ENCODE measurements around the gene TMEM255B. TPM values are rescaled to one million over a fixed set of nuclear protein-coding genes. Genes with fewer than 3 reads are reported as not detected.
A peak's percentile ranks its signal among the peaks of the same experiment; 100 is the strongest.
"Not testable (repeated sequence)": the region's sequence is repeated elsewhere in the genome, so short reads cannot be mapped to it uniquely, and the experiment has no call there.

Gene TMEM255B
- total RNA-seq, 2 experiments from 2014 or later, result 1.0 to 1.2 TPM

- ChIA-PET CTCF (no interaction called here), POLR2A (no interaction called here)
- Histone ChIP-seq H3K4me1 (ENCODE audit: insufficient read depth, low read length) (no peaks in the 10 kb centered on the region), H3K27ac (ENCODE audit: low read depth in 1 of 2, low read length in 2 of 2) (no peak overlapping the region), H3K9me3 (ENCODE audit: control insufficient read depth in 1 of 2, insufficient read depth in 1 of 2, low read length in 2 of 2) (no peaks in the 10 kb centered on the region), H3K4me3 (ENCODE audit: low read length) (no peak overlapping the region), H3K36me3 (ENCODE audit: insufficient read depth, low read length) (no peaks in the 10 kb centered on the region), H3K27me3 (ENCODE audit: control insufficient read depth in 1 of 2, insufficient read depth in 2 of 2, low read length in 2 of 2) (peaks cover 0 to 1% of the 10 kb centered on the region in 2 experiments)
- H3K4me3 Mint-ChIP-seq, result no peak overlapping the region
- TF ChIP-seq, protein P1, sequence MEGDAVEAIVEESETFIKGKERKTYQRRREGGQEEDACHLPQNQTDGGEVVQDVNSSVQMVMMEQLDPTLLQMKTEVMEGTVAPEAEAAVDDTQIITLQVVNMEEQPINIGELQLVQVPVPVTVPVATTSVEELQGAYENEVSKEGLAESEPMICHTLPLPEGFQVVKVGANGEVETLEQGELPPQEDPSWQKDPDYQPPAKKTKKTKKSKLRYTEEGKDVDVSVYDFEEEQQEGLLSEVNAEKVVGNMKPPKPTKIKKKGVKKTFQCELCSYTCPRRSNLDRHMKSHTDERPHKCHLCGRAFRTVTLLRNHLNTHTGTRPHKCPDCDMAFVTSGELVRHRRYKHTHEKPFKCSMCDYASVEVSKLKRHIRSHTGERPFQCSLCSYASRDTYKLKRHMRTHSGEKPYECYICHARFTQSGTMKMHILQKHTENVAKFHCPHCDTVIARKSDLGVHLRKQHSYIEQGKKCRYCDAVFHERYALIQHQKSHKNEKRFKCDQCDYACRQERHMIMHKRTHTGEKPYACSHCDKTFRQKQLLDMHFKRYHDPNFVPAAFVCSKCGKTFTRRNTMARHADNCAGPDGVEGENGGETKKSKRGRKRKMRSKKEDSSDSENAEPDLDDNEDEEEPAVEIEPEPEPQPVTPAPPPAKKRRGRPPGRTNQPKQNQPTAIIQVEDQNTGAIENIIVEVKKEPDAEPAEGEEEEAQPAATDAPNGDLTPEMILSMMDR (IDR thresholded peaks at IDR 0.05), result no peak
- no peak for ATAC-seq (ENCODE audit: poor library complexity)
- no peaks in the 10 kb centered on the region for H3K36me3 Mint-ChIP-seq (ENCODE audit: low read depth)
- H3K27ac Mint-ChIP-seq, result no peak overlapping the region
- no peaks in the 10 kb centered on the region for H3K4me1 Mint-ChIP-seq (ENCODE audit: low read depth)
- intact Hi-C loops (cut with DNase I, micrococcal nuclease), result no loop called here
- H3K9me3 Mint-ChIP-seq, result no peaks in the 10 kb centered on the region
- no peak for DNase-seq
- peaks cover 12% of the 10 kb centered on the region for H3K27me3 Mint-ChIP-seq
Observed at GRCh38 chr13:113789167-113789566, 30.1 kb downstream of the TMEM255B start.

DNA sequence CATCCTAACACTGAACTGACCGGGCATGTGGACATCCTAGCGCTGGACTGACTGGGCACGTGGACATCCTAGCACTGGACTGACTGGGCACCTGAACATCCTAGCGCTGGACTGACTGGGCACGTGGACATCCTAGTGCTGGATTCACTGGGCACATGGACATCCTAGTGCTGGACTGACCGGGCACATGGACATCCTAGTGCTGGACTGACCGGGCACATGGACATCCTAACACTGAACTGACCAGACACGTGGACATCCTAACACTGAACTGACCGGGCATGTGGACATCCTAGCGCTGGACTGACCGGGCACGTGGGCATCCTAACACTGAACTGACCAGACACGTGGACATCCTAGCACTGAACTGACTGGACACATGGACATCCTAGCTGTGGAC lies 30.9 kb downstream of the TMEM255B start:
- intact Hi-C loops (cut with DNase I, micrococcal nuclease); H3K9me3 ChIP-seq (ENCODE audit: control insufficient read depth in 1 of 2, insufficient read depth in 1 of 2, low read length in 2 of 2); H3K27me3 ChIP-seq (ENCODE audit: control insufficient read depth in 1 of 2, insufficient read depth in 2 of 2, low read length in 2 of 2); POLR2A ChIA-PET; H3K4me3 Mint-ChIP-seq; H3K36me3 ChIP-seq (ENCODE audit: insufficient read depth, low read length); H3K27ac ChIP-seq (ENCODE audit: low read depth in 1 of 2, low read length in 2 of 2); DNase-seq; ATAC-seq (ENCODE audit: poor library complexity); H3K36me3 Mint-ChIP-seq (ENCODE audit: low read depth); H3K4me3 ChIP-seq (ENCODE audit: low read length); H3K4me1 ChIP-seq (ENCODE audit: insufficient read depth, low read length); H3K4me1 Mint-ChIP-seq (ENCODE audit: low read depth); H3K27ac Mint-ChIP-seq; CTCF ChIA-PET; H3K9me3 Mint-ChIP-seq; H3K27me3 Mint-ChIP-seq: not testable (repeated sequence)

- no peak overlapping the region for H3K4me3 ChIP-seq (ENCODE audit: low read length)
- TF ChIP-seq, protein P1 (IDR thresholded peaks at IDR 0.05), result no peak
- H3K27me3 Mint-ChIP-seq, result peaks cover 7% of the 10 kb centered on the region
- no peaks in the 10 kb centered on the region for H3K4me1 Mint-ChIP-seq (ENCODE audit: low read depth)
- peaks cover 0 to 4% of the 10 kb centered on the region in 2 experiments for H3K9me3 ChIP-seq (ENCODE audit: control insufficient read depth in 1 of 2, insufficient read depth in 1 of 2, low read length in 2 of 2)
- no peak overlapping the region for H3K4me3 Mint-ChIP-seq
- ChIA-PET POLR2A (no interaction called here), CTCF (no interaction called here)
- H3K27me3 ChIP-seq (ENCODE audit: control insufficient read depth in 1 of 2, insufficient read depth in 2 of 2, low read length in 2 of 2), result no peaks in the 10 kb centered on the region
- H3K9me3 Mint-ChIP-seq, result no peaks in the 10 kb centered on the region
- ATAC-seq (ENCODE audit: poor library complexity) (no peak), DNase-seq (peak in 1 of 14 experiments; percentile 19)
- no peak overlapping the region for H3K27ac ChIP-seq (ENCODE audit: low read depth in 1 of 2, low read length in 2 of 2)
- H3K4me1 ChIP-seq (ENCODE audit: insufficient read depth, low read length), result no peaks in the 10 kb centered on the region
- no peaks in the 10 kb centered on the region for H3K36me3 ChIP-seq (ENCODE audit: insufficient read depth, low read length)
- no peak overlapping the region for H3K27ac Mint-ChIP-seq
- intact Hi-C loops (cut with DNase I, micrococcal nuclease), result no loop called here
- no peaks in the 10 kb centered on the region for H3K36me3 Mint-ChIP-seq (ENCODE audit: low read depth)
Observed at GRCh38 chr13:113791226-113791625, 32.2 kb downstream of the TMEM255B start.

DNA sequence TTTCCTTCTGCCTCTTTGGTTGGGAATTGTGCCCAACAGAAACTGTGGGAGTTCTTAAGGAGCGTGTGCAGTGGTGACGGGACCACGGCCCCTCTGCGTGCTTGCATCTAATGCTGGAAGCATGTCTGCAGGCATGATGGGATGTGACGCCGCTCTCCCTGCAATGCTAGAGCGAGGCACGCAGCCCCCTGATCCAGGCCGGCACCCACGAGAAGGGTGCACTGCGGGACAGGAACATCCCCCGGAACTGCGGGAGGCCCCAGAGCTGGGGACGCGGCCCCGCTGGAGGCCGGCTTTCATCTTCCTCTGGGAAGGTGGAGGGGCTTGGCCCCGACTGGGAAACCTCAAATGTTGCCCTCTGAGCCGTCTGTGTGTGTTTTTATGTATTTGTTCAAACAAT lies 32.7 kb downstream of the TMEM255B start:
- Histone ChIP-seq H3K36me3 (ENCODE audit: insufficient read depth, low read length) (no peaks in the 10 kb centered on the region), H3K27ac (ENCODE audit: low read depth in 1 of 2, low read length in 2 of 2) (no peak overlapping the region), H3K27me3 (ENCODE audit: control insufficient read depth in 1 of 2, insufficient read depth in 2 of 2, low read length in 2 of 2) (no peaks in the 10 kb centered on the region), H3K9me3 (ENCODE audit: control insufficient read depth in 1 of 2, insufficient read depth in 1 of 2, low read length in 2 of 2) (peaks cover 0 to 8% of the 10 kb centered on the region in 2 experiments), H3K4me1 (ENCODE audit: insufficient read depth, low read length) (no peaks in the 10 kb centered on the region), H3K4me3 (ENCODE audit: low read length) (no peak overlapping the region)
- TF ChIP-seq, protein P1 (IDR thresholded peaks at IDR 0.05), result no peak
- Mint-ChIP-seq H3K4me1 (ENCODE audit: low read depth) (no peaks in the 10 kb centered on the region), H3K27me3 (peaks cover 7% of the 10 kb centered on the region), H3K27ac (no peak overlapping the region), H3K36me3 (ENCODE audit: low read depth) (no peaks in the 10 kb centered on the region), H3K9me3 (no peaks in the 10 kb centered on the region), H3K4me3 (no peak overlapping the region)
- no peak for ATAC-seq (ENCODE audit: poor library complexity)
- CTCF ChIA-PET, result no interaction called here
- intact Hi-C loops (cut with DNase I, micrococcal nuclease), result no loop called here
- POLR2A ChIA-PET, result no interaction called here
- peak in 1 of 14 experiments; percentile 21 for DNase-seq

All from CD4-positive, alpha-beta T cell (primary cell).